ENCODE data around the gene MINK1. TPM values are rescaled to one million over a fixed set of nuclear protein-coding genes. Genes with fewer than 3 reads are reported as not detected.
"Not testable (repeated sequence)": the region's sequence is repeated elsewhere in the genome, so short reads cannot be mapped to it uniquely, and the experiment has no call there.

The MINK1 gene
- total RNA-seq, 1 donor from 2014 or later = 120 TPM

DNA sequence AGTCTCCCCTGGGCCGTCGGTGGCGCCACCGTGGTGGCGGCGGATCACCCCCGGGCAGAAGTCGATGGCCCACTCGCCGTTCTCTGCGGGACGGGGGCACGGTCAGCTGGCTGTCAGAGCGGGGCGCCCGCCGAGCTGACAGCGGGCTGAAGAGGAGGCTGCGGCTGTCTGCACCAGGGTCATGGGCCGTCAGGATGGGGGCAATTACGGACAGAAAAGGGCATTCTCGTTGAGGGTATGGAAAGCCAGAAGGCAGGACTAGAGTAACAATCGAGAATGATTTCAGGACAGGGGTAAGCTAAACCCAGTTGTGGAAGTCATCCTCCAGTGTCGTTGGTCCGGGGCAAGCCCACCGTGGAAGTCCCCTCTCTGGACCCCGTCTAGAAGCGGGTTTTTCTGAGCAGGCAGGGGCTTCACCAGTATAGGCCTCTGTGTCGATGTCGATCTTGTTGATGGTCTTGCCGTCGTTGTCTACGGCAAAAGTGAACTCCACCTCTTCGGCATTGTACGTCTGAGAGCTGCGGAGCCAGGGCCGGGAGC is 68.0 kb downstream of the MINK1 start:
- peak overlapping the region; percentile 4 to 56 for H3K4me3 ChIP-seq
- H3K27me3 ChIP-seq = no peaks in the 10 kb centered on the region
- TF ChIP-seq POLR2A (IDR thresholded peaks at IDR 0.05) = no peak
- H3K9me3 ChIP-seq = no peaks in the 10 kb centered on the region
- H3K4me1 ChIP-seq = peaks cover 29% of the 10 kb centered on the region
- peaks cover 0 to 15% of the 10 kb centered on the region in 2 donors for H3K36me3 ChIP-seq
- no peak for DNase-seq (ENCODE audit: extremely low spot score in 2 of 2)
- intact Hi-C loops (cut with DNase I) = loop anchor here (10.0 kb wide), 1 partner anchor 164 kb away; no protein-coding TSS in a partner anchor
- peak overlapping the region; percentile 42 for H3K27ac ChIP-seq

- peak overlapping the region in 1 of 2 donors; percentile 4 for H3K4me3 ChIP-seq
- H3K4me1 ChIP-seq = peaks cover 29% of the 10 kb centered on the region
- H3K9me3 ChIP-seq = no peaks in the 10 kb centered on the region
- intact Hi-C loops (cut with DNase I) = loop anchor here (10.0 kb wide), 1 partner anchor 163 kb away; no protein-coding TSS in a partner anchor
- TF ChIP-seq POLR2AphosphoS5 (IDR thresholded peaks at IDR 0.05; ENCODE audit: insufficient read depth in 1 of 2, low read depth in 1 of 2) (no peak), POLR2A (IDR thresholded peaks at IDR 0.05) (no peak)
- TF ChIP-seq, protein P1, sequence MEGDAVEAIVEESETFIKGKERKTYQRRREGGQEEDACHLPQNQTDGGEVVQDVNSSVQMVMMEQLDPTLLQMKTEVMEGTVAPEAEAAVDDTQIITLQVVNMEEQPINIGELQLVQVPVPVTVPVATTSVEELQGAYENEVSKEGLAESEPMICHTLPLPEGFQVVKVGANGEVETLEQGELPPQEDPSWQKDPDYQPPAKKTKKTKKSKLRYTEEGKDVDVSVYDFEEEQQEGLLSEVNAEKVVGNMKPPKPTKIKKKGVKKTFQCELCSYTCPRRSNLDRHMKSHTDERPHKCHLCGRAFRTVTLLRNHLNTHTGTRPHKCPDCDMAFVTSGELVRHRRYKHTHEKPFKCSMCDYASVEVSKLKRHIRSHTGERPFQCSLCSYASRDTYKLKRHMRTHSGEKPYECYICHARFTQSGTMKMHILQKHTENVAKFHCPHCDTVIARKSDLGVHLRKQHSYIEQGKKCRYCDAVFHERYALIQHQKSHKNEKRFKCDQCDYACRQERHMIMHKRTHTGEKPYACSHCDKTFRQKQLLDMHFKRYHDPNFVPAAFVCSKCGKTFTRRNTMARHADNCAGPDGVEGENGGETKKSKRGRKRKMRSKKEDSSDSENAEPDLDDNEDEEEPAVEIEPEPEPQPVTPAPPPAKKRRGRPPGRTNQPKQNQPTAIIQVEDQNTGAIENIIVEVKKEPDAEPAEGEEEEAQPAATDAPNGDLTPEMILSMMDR (IDR thresholded peaks at IDR 0.05) = no peak
- H3K27ac ChIP-seq = peak overlapping the region; percentile 42
- H3K36me3 ChIP-seq = peaks cover 0 to 9% of the 10 kb centered on the region in 2 donors
- DNase-seq (ENCODE audit: extremely low spot score in 2 of 2) = no peak
- no peaks in the 10 kb centered on the region for H3K27me3 ChIP-seq
Observed at GRCh38 chr17:4901648-4902344, 68.7 kb downstream of the MINK1 start.

DNA sequence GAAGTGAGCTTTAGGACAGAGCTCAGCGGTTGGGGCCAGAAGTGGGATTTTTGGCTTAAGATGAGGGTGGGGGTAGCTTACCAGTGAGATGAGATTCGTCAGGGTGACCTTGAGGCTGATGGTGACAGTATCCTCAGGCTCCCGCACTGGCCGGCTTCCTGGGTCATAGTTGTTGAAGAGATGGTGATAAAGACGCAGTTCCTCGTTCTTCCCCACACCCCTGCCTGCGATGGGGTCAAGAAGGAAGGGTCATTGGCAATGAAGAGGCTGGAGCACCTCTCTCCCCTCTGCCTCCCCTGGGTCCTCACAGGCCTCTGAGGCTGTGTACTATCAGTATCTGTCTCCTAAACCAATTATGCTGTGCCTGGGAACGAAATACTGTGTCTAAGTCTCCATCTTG is 69.4 kb downstream of the MINK1 start:
- intact Hi-C loops (cut with DNase I) = loop anchor here (10.0 kb wide), 1 partner anchor 162 kb away; no protein-coding TSS in a partner anchor
- H3K9me3 ChIP-seq = no peaks in the 10 kb centered on the region
- H3K27me3 ChIP-seq = no peaks in the 10 kb centered on the region
- peak overlapping the region; percentile 42 for H3K27ac ChIP-seq
- no peak for DNase-seq (ENCODE audit: extremely low spot score in 2 of 2)
- peaks cover 0 to 1% of the 10 kb centered on the region in 2 donors for H3K36me3 ChIP-seq
- peaks cover 29% of the 10 kb centered on the region for H3K4me1 ChIP-seq
- TF ChIP-seq, protein P1 (IDR thresholded peaks at IDR 0.05) = no peak
- TF ChIP-seq POLR2A (IDR thresholded peaks at IDR 0.05) (no peak), POLR2AphosphoS5 (IDR thresholded peaks at IDR 0.05; ENCODE audit: insufficient read depth in 1 of 2, low read depth in 1 of 2) (no peak)
- H3K4me3 ChIP-seq = no peak overlapping the region

DNA sequence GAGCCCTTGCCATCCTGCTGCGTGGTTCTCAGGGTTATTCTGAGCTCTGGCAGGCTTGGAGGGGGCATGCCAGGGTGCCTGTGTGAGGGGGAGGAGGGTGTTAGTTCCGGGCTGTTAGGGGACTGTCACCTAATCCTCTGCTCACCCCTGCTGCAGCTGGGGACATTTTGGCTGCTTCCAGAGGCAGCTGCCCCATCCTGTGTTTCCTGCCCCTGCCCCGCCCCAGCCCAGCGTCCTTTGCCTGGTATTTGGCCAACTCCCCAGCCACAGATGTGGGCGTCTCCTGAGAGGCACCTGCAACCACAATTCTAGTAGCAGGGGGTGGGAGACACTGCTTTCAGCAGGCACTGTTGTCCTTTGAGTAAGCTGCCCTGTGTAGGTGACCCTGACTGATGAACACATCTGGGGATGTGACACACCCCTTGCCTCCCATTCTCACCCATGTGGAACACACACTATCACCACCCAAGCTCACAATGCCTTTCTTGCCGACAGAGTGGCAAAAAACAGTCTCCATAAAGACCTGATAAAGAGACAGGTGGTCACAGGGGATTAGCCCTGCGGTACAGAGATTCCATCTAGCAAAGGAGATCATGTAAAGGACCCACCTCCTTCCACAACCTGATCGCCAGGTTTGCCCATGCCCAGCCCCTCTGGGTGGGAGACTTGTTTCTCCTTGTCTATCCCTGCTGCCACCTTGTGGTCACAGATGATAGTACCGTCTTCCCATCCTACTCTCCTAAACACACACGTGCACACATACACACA is 70.1 kb downstream of the MINK1 start, which contains the start of gene CHRNE:
Gene CHRNE, minus strand, starts transcription at position 48 of the 768 bp plus-strand sequence. Its CDS starts 35 bp downstream, at position 13.
- TF ChIP-seq, protein P1 (IDR thresholded peaks at IDR 0.05) = peak in 2 of 3 experiments; percentile 27 to 69
- TF ChIP-seq POLR2A (IDR thresholded peaks at IDR 0.05) = no peak
- DNase-seq (ENCODE audit: extremely low spot score in 2 of 2) = no peak
- no peaks in the 10 kb centered on the region for H3K36me3 ChIP-seq
- intact Hi-C loops (cut with DNase I) = loop anchor here (10.0 kb wide), 1 partner anchor 162 kb away; no protein-coding TSS in a partner anchor
- H3K27ac ChIP-seq = peak within 1 kb of the TSS; percentile 42
- peaks cover 32% of the 10 kb centered on the region for H3K4me1 ChIP-seq
- no peak within 1 kb of the TSS for H3K4me3 ChIP-seq
- no peaks in the 10 kb centered on the region for H3K27me3 ChIP-seq
- no peaks in the 10 kb centered on the region for H3K9me3 ChIP-seq

- intact Hi-C loops (cut with DNase I) = loop anchor here (5.0 to 10.0 kb wide), 2 partner anchors 76 to 158 kb away; no protein-coding TSS in a partner anchor
- peaks cover 27% of the 10 kb centered on the region for H3K4me1 ChIP-seq
- not testable (repeated sequence) for DNase-seq (ENCODE audit: extremely low spot score in 2 of 2)
Observed at GRCh38 chr17:4906642-4907041, 73.5 kb downstream of the MINK1 start.

More at GRCh38 chr17:4906642-4907041, 73.5 kb downstream of the MINK1 start:
- not testable (repeated sequence) for H3K9me3 ChIP-seq, H3K27me3 ChIP-seq, H3K4me3 ChIP-seq, H3K36me3 ChIP-seq, H3K27ac ChIP-seq
